Fibroblast of villous mesenchyme (primary cell): ENCODE measurements around the gene PDHB. TPM values are rescaled to one million over a fixed set of nuclear protein-coding genes. Genes with fewer than 3 reads are reported as not detected.
"Not testable (repeated sequence)": the region's sequence is repeated elsewhere in the genome, so short reads cannot be mapped to it uniquely, and the experiment has no call there.

ENCODE experiments used
- DNase-seq: peaks from one replicate; pipeline ENCODE4 v3.0.0-alpha.2; 2010; ENCODE audit warnings: low read depth
- H3K4me3 ChIP-seq: 2 replicates; pipeline ENCODE4 v1.5.1; 2011; ENCODE audit warnings: low read depth, mild to moderate bottlenecking, low read length
- CTCF ChIP-seq: IDR thresholded peaks from 2 replicates; pipeline ENCODE4 v1.5.1; 2012; ENCODE audit warnings: low read depth, mild to moderate bottlenecking, low read length; ENCODE audit not compliant: insufficient read depth
- total RNA-seq: library from RNA; depleted of rRNA; stranded (reverse); fragments of >200 nt; gene quantifications from 2 replicates; pipeline ENCODE4 v1.2.3, GENCODE V29; 2012

PDHB gene
- total RNA-seq, 1 donor = 114 TPM

- H3K4me3 ChIP-seq = no peak overlapping the region
- TF ChIP-seq CTCF = no peak
- no peak for DNase-seq
Observed at GRCh38 chr3:58463942-58464271, 30.3 kb upstream of the PDHB start.

- no peak overlapping the region for H3K4me3 ChIP-seq
- TF ChIP-seq CTCF = peak; percentile 81
- DNase-seq = peak; percentile 64
Observed at GRCh38 chr3:58463181-58463941, 29.7 kb upstream of the PDHB start.

GRCh38 chr3:58462829-58463180 is 29.2 kb upstream of the PDHB start:
- no peak overlapping the region for H3K4me3 ChIP-seq
- TF ChIP-seq CTCF = no peak
- no peak for DNase-seq

GRCh38 chr3:58459160-58459559 is 25.5 kb upstream of the PDHB start:
- TF ChIP-seq CTCF = no peak
- no peak overlapping the region for H3K4me3 ChIP-seq
- no peak for DNase-seq

- DNase-seq = no peak
- TF ChIP-seq CTCF = no peak
- H3K4me3 ChIP-seq = no peak overlapping the region
Observed at GRCh38 chr3:58452176-58452575, 18.5 kb upstream of the PDHB start.

- no peak overlapping the region for H3K4me3 ChIP-seq
- TF ChIP-seq CTCF = no peak
- DNase-seq = no peak
Observed at GRCh38 chr3:58441514-58442450, 8.2 kb upstream of the PDHB start.

- H3K4me3 ChIP-seq, DNase-seq: not testable (repeated sequence)
Observed at GRCh38 chr3:58440996-58441355, 7.3 kb upstream of the PDHB start.

GRCh38 chr3:58437276-58437675 is 3.6 kb upstream of the PDHB start:
- not testable (repeated sequence) for DNase-seq

More at GRCh38 chr3:58437276-58437675, 3.6 kb upstream of the PDHB start:
- H3K4me3 ChIP-seq = not testable (repeated sequence)
